Measurements from ENCODE around the gene TSHZ2.
"Not testable (repeated sequence)": the region's sequence is repeated elsewhere in the genome, so short reads cannot be mapped to it uniquely, and the experiment has no call there.

TSHZ2 gene

GRCh38 chr20:53342429-53342828, 370.3 kb downstream of the TSHZ2 start:
- no peak for DNase-seq (ENCODE audit: low read depth in 2 of 2)

- no peak for DNase-seq (ENCODE audit: low read depth in 2 of 2)
Measured at GRCh38 chr20:53343448-53343847, 371.3 kb downstream of the TSHZ2 start.

GRCh38 chr20:53344891-53345290, 372.7 kb downstream of the TSHZ2 start:
- DNase-seq (ENCODE audit: low read depth in 2 of 2), result no peak

- DNase-seq (ENCODE audit: low read depth in 2 of 2), result no peak
Measured at GRCh38 chr20:53345536-53346334, 373.6 kb downstream of the TSHZ2 start.

GRCh38 chr20:53346335-53346648, 374.1 kb downstream of the TSHZ2 start:
- no peak for DNase-seq (ENCODE audit: low read depth in 2 of 2)

- DNase-seq (ENCODE audit: low read depth in 2 of 2), result no peak
Measured at GRCh38 chr20:53349730-53350129, 377.6 kb downstream of the TSHZ2 start.

- DNase-seq (ENCODE audit: low read depth in 2 of 2), result no peak
Measured at GRCh38 chr20:53352727-53353440, 380.7 kb downstream of the TSHZ2 start.

- no peak for DNase-seq (ENCODE audit: low read depth in 2 of 2)
Measured at GRCh38 chr20:53354314-53354713, 382.2 kb downstream of the TSHZ2 start.

- no peak for DNase-seq (ENCODE audit: low read depth in 2 of 2)
Measured at GRCh38 chr20:53355790-53356189, 383.6 kb downstream of the TSHZ2 start.

GRCh38 chr20:53359425-53359824, 387.3 kb downstream of the TSHZ2 start:
- DNase-seq (ENCODE audit: low read depth in 2 of 2), result no peak

- DNase-seq (ENCODE audit: low read depth in 2 of 2), result no peak
Measured at GRCh38 chr20:53360852-53361251, 388.7 kb downstream of the TSHZ2 start.

GRCh38 chr20:53362736-53363135, 390.6 kb downstream of the TSHZ2 start:
- no peak for DNase-seq (ENCODE audit: low read depth in 2 of 2)

- no peak for DNase-seq (ENCODE audit: low read depth in 2 of 2)
Measured at GRCh38 chr20:53364646-53365045, 392.5 kb downstream of the TSHZ2 start.

GRCh38 chr20:53365076-53365475, 392.9 kb downstream of the TSHZ2 start:
- no peak for DNase-seq (ENCODE audit: low read depth in 2 of 2)

GRCh38 chr20:53365539-53366075, 393.4 kb downstream of the TSHZ2 start:
- no peak for DNase-seq (ENCODE audit: low read depth in 2 of 2)

GRCh38 chr20:53366928-53367327, 394.8 kb downstream of the TSHZ2 start:
- not testable (repeated sequence) for DNase-seq (ENCODE audit: low read depth in 2 of 2)

GRCh38 chr20:53369871-53370270, 397.7 kb downstream of the TSHZ2 start:
- no peak for DNase-seq (ENCODE audit: low read depth in 2 of 2)

GRCh38 chr20:53370345-53370961, 398.3 kb downstream of the TSHZ2 start:
- DNase-seq (ENCODE audit: low read depth in 2 of 2), result no peak

- DNase-seq (ENCODE audit: low read depth in 2 of 2), result no peak
Measured at GRCh38 chr20:53371216-53371615, 399.1 kb downstream of the TSHZ2 start.

- DNase-seq (ENCODE audit: low read depth in 2 of 2), result no peak
Measured at GRCh38 chr20:53376021-53376420, 403.9 kb downstream of the TSHZ2 start.

GRCh38 chr20:53379014-53379832, 407.1 kb downstream of the TSHZ2 start:
- DNase-seq (ENCODE audit: low read depth in 2 of 2), result no peak

- no peak for DNase-seq (ENCODE audit: low read depth in 2 of 2)
Measured at GRCh38 chr20:53379833-53380120, 407.6 kb downstream of the TSHZ2 start.
